ENCODE measurements around the gene CTNNB1. TPM values are rescaled to one million over a fixed set of nuclear protein-coding genes. Genes with fewer than 3 reads are reported as not detected.
A peak's percentile ranks its signal among the peaks of the same experiment; 100 is the strongest.

The CTNNB1 gene
- total RNA-seq, 1 experiment from 2014 or later, result 186 TPM

- ATAC-seq, result no peak
- Histone ChIP-seq H3K27me3 (ENCODE audit: control insufficient read depth, insufficient read depth, low read length) (no peaks in the 10 kb centered on the region), H3K4me1 (ENCODE audit: control insufficient read depth, insufficient read depth, low read length) (peaks cover 25% of the 10 kb centered on the region), H3K27ac (ENCODE audit: low read length) (no peak overlapping the region), H3K36me3 (ENCODE audit: control insufficient read depth, insufficient read depth, low read length) (peaks cover 2% of the 10 kb centered on the region; the same call in 1 of the 2 replicates), H3K9me3 (ENCODE audit: control insufficient read depth, insufficient read depth, low read depth, low read length) (no peaks in the 10 kb centered on the region), H3K4me3 (ENCODE audit: low read depth in 2 of 2, low read length in 2 of 2) (peak overlapping the region; percentile 89 to 94; a peak in 3 of 4 replicates)
- no peak for TF ChIP-seq CTCF (IDR thresholded peaks at IDR 0.05)
- TF ChIP-seq POLR2AphosphoS5 (IDR thresholded peaks at IDR 0.05; ENCODE audit: low read depth, low read length), result no peak
- no peak for TF ChIP-seq SIN3A (IDR thresholded peaks at IDR 0.05; ENCODE audit: borderline replicate concordance, insufficient read depth, low read depth, low read length)
- TF ChIP-seq TCF7L2 (IDR thresholded peaks at IDR 0.05; ENCODE audit: low read depth, low read length), result no peak
- TF ChIP-seq, protein P1, sequence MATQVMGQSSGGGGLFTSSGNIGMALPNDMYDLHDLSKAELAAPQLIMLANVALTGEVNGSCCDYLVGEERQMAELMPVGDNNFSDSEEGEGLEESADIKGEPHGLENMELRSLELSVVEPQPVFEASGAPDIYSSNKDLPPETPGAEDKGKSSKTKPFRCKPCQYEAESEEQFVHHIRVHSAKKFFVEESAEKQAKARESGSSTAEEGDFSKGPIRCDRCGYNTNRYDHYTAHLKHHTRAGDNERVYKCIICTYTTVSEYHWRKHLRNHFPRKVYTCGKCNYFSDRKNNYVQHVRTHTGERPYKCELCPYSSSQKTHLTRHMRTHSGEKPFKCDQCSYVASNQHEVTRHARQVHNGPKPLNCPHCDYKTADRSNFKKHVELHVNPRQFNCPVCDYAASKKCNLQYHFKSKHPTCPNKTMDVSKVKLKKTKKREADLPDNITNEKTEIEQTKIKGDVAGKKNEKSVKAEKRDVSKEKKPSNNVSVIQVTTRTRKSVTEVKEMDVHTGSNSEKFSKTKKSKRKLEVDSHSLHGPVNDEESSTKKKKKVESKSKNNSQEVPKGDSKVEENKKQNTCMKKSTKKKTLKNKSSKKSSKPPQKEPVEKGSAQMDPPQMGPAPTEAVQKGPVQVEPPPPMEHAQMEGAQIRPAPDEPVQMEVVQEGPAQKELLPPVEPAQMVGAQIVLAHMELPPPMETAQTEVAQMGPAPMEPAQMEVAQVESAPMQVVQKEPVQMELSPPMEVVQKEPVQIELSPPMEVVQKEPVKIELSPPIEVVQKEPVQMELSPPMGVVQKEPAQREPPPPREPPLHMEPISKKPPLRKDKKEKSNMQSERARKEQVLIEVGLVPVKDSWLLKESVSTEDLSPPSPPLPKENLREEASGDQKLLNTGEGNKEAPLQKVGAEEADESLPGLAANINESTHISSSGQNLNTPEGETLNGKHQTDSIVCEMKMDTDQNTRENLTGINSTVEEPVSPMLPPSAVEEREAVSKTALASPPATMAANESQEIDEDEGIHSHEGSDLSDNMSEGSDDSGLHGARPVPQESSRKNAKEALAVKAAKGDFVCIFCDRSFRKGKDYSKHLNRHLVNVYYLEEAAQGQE (IDR thresholded peaks at IDR 0.05; ENCODE audit: insufficient read depth in 1 of 2, low read depth in 2 of 2, low read length in 1 of 2), result no peak
- ChIA-PET CTCF (interaction anchor here (0.7 kb wide), 2 partner anchors 54 to 724 kb away, joined by 3 read pairs; no protein-coding TSS in a partner anchor), POLR2A (interaction anchor here (0.6 to 0.9 kb wide), 3 partner anchors 616 to 1104 kb away, joined by 3 to 6 read pairs (median 6); no protein-coding TSS in a partner anchor)
- no TSS peak for BruUV-seq (replicated peaks)
- intact Hi-C loops (cut with micrococcal nuclease; ENCODE audit: unreplicated experiment) (loop anchor here (5.0 kb wide), 1 partner anchor 620 kb away; no protein-coding TSS in a partner anchor), in situ Hi-C loops (cut with HindIII; ENCODE audit: low pct_unique_long_range_greater_than_20kb, low sequenced_read_pairs) (no loop called here)
- no peak for DNase-seq (ENCODE audit: low read depth, low spot score)
These were observed 2.9 kb downstream of the CTNNB1 start for GRCh38 chr3:41202075-41202833.

- in situ Hi-C loops (cut with HindIII; ENCODE audit: low pct_unique_long_range_greater_than_20kb, low sequenced_read_pairs), result no loop called here
- Histone ChIP-seq H3K27me3 (ENCODE audit: control insufficient read depth, insufficient read depth, low read length) (no peaks in the 10 kb centered on the region), H3K36me3 (ENCODE audit: control insufficient read depth, insufficient read depth, low read length) (peaks cover 2% of the 10 kb centered on the region; the same call in 1 of the 2 replicates), H3K4me1 (ENCODE audit: control insufficient read depth, insufficient read depth, low read length) (peaks cover 28% of the 10 kb centered on the region), H3K27ac (ENCODE audit: low read length) (no peak overlapping the region), H3K4me3 (ENCODE audit: low read depth in 2 of 2, low read length in 2 of 2) (peak overlapping the region in 1 of 2 experiments; percentile 89; a peak in 1 of 4 replicates), H3K9me3 (ENCODE audit: control insufficient read depth, insufficient read depth, low read depth, low read length) (no peaks in the 10 kb centered on the region)
- ChIA-PET CTCF (interaction anchor here (0.7 kb wide), 2 partner anchors 55 to 725 kb away, joined by 3 read pairs; no protein-coding TSS in a partner anchor), POLR2A (interaction anchor here (0.6 to 0.9 kb wide), 3 partner anchors 617 to 1104 kb away, joined by 3 to 6 read pairs (median 6); no protein-coding TSS in a partner anchor)
- DNase-seq (ENCODE audit: low read depth, low spot score), result no peak
- TF ChIP-seq CTCF (IDR thresholded peaks at IDR 0.05) (peak; percentile 51; the same call in 1 of the 2 replicates), POLR2AphosphoS5 (IDR thresholded peaks at IDR 0.05; ENCODE audit: low read depth, low read length) (no peak)
- ATAC-seq, result no peak
- BruUV-seq (replicated peaks), result no TSS peak
- intact Hi-C loops (cut with micrococcal nuclease; ENCODE audit: unreplicated experiment), result loop anchor here (5.0 kb wide), 1 partner anchor 621 kb away; no protein-coding TSS in a partner anchor
These were observed 3.6 kb downstream of the CTNNB1 start for GRCh38 chr3:41202834-41203345.
